Measurements from ENCODE around the gene C11orf65. TPM values are rescaled to one million over a fixed set of nuclear protein-coding genes. Genes with fewer than 3 reads are reported as not detected.

The C11orf65 gene
- 1 to 10 TPM; 1.3 to 1.6 TPM for total RNA-seq

GRCh38 chr11:108467091-108467823 lies at the start of gene C11orf65:
Gene C11orf65, minus strand, starts transcription at chr11:108467529. Its CDS starts 5,970 bp downstream, at chr11:108461559.
- Histone ChIP-seq H3K36me3 (replicated peaks in 1 of 2; ENCODE audit: insufficient read depth in 1 of 2, low read depth in 2 of 2) (no peaks in the 10 kb centered on the region), H3K27ac (peak within 1 kb of the TSS; percentile 96 to 100 (median 98)), H3K4me1 (peaks cover 11% of the 10 kb centered on the region), H3K4me3 (peak within 1 kb of the TSS; percentile 20 to 30), H3K9me3 (no peaks in the 10 kb centered on the region), H3K27me3 (no peaks in the 10 kb centered on the region)
- no peak for TF ChIP-seq CTCF (IDR thresholded peaks at IDR 0.05)
- TF ChIP-seq POLR2A (IDR thresholded peaks at IDR 0.05), result peak; percentile 94 to 99 (median 99)
- DNase-seq, result peak; percentile 98
- whole genome bisulfite sequencing, 2 donors, result 0% methylated on average over 26 to 35 of the region's 35 CpGs
- intact Hi-C loops (cut with DNase I), result no loop called here
- ATAC-seq, result peak; percentile 99

GRCh38 chr11:108516125-108516524 lies 48.8 kb upstream of the C11orf65 start:
- 94 to 99% methylated on average over 4 of the region's 4 CpGs for WGBS, 2 donors
- H3K4me1 ChIP-seq, result no peaks in the 10 kb centered on the region
- H3K36me3 ChIP-seq (replicated peaks in 1 of 2; ENCODE audit: insufficient read depth in 1 of 2, low read depth in 2 of 2), result peaks cover 0 to 5% of the 10 kb centered on the region in 2 donors
- H3K4me3 ChIP-seq, result no peak overlapping the region
- no peaks in the 10 kb centered on the region for H3K27me3 ChIP-seq
- intact Hi-C loops (cut with DNase I), result no loop called here
- TF ChIP-seq POLR2A (IDR thresholded peaks at IDR 0.05) (no peak), CTCF (IDR thresholded peaks at IDR 0.05) (no peak)
- DNase-seq, result no peak
- no peak overlapping the region for H3K27ac ChIP-seq
- H3K9me3 ChIP-seq, result no peaks in the 10 kb centered on the region
- ATAC-seq, result no peak

- no peak overlapping the region for H3K4me3 ChIP-seq
- TF ChIP-seq CTCF (IDR thresholded peaks at IDR 0.05) (no peak), POLR2A (IDR thresholded peaks at IDR 0.05) (no peak)
These were observed 45.4 kb upstream of the C11orf65 start for GRCh38 chr11:108512708-108513107.

DNA sequence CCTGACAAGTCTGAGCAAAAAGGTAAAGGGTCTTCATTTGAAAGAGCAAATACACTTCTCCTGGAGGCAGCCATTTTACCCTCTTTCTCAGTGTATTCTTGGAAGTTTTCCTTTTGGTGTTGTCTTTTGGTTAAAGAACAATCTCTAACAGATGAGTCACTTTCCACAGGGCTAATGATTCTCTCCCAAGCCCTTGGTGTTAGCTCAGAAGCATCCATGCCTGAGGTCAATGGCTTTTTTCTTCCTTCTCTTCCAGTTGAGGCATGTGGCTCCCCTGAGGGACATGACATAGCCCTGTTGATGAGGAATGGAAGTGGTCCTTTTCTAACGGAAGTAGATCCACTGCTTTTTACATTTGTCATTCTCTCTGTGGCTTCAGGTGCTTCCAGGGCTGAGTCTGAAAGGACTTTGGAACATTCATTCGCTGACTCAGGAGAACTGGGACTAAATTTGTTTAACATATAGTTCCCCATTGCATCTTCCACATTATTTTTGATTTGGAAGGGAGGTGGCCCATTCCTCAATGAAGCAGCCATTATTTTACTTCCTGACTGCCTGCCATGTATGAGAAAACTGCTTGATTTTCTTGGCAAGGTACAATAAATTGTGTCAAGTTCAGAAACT lies 44.6 kb upstream of the C11orf65 start:
- Histone ChIP-seq H3K4me1 (no peaks in the 10 kb centered on the region), H3K27ac (no peak overlapping the region), H3K36me3 (replicated peaks in 1 of 2; ENCODE audit: insufficient read depth in 1 of 2, low read depth in 2 of 2) (peaks cover 0 to 2% of the 10 kb centered on the region in 2 donors), H3K9me3 (no peaks in the 10 kb centered on the region), H3K27me3 (no peaks in the 10 kb centered on the region), H3K4me3 (no peak overlapping the region)
- ATAC-seq (no peak), DNase-seq (no peak)
- TF ChIP-seq POLR2A (IDR thresholded peaks at IDR 0.05) (no peak), CTCF (IDR thresholded peaks at IDR 0.05) (no peak)
- 90 to 100% methylated on average over 2 of the region's 2 CpGs for WGBS, 2 donors
- intact Hi-C loops (cut with DNase I), result no loop called here

More at GRCh38 chr11:108512708-108513107, 45.4 kb upstream of the C11orf65 start:
- H3K36me3 ChIP-seq (replicated peaks in 1 of 2; ENCODE audit: insufficient read depth in 1 of 2, low read depth in 2 of 2), result peaks cover 0 to 2% of the 10 kb centered on the region in 2 donors
- no peaks in the 10 kb centered on the region for H3K27me3 ChIP-seq
- no peaks in the 10 kb centered on the region for H3K4me1 ChIP-seq
- H3K9me3 ChIP-seq, result no peaks in the 10 kb centered on the region
- ATAC-seq (no peak), DNase-seq (no peak)
- 88 to 92% methylated on average over 2 of the region's 2 CpGs for WGBS, 2 donors
- no peak overlapping the region for H3K27ac ChIP-seq
- intact Hi-C loops (cut with DNase I), result no loop called here
